PC-9 (cell line): ENCODE data around the gene UNCX.

Experiments used
- EZH2 ChIP-seq: fragments of 200-600 bp; sonication (generic); IDR thresholded peaks from 2 replicates; pipeline ENCODE4 v1.8.0; 2017; ENCODE audit warnings: antibody characterized with exemption, low read depth
- TF ChIP-seq, protein P1 (sequence below): fragments of 200-600 bp; sonication (generic); conservative IDR thresholded peaks from 2 replicates; pipeline ENCODE4 v1.6.1; 2017; ENCODE audit warnings: mixed run types, antibody characterized with exemption, mild to moderate bottlenecking, moderate library complexity

DNA sequence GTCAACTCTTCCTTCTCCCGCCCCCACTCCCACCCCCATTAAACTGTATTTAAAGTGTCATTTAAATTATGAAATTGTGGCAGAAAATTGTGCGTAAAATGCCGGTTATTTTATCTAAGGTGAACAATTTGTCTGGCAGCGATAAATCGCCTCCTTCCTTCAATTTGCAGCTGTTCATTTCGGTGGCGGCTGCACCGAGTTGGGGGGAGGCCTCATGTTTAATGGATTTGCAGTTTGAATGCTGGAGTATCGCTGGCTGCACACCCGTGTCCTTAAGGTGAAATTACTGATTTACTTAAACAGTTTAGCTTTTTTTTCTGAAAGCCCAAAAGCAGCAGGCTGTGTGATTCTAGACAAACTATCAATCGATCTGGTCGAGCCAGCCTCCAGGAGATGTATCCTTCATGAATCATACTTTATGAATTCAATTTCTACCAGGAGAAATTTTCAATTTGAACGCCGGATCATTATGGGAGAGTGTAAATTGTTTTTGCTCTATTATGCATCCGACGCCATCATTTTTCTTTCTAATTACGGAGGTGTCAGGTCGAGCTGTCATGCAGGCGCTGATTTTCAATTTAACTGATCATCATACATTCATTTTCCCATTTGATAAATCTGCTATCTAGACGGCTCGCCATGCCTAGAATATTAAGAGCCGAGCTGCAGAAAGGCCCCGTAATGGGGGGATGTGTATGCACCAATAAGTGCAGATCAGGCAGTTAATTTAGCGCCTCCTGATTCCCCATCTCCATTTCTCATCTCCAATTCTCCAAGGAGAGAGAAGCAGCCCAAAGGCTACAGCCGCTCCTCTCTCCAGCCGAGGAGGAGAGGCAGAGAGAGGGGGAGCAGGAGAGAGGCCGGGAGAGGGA, 6.5 kb downstream of the UNCX start:
- TF ChIP-seq, protein P1, sequence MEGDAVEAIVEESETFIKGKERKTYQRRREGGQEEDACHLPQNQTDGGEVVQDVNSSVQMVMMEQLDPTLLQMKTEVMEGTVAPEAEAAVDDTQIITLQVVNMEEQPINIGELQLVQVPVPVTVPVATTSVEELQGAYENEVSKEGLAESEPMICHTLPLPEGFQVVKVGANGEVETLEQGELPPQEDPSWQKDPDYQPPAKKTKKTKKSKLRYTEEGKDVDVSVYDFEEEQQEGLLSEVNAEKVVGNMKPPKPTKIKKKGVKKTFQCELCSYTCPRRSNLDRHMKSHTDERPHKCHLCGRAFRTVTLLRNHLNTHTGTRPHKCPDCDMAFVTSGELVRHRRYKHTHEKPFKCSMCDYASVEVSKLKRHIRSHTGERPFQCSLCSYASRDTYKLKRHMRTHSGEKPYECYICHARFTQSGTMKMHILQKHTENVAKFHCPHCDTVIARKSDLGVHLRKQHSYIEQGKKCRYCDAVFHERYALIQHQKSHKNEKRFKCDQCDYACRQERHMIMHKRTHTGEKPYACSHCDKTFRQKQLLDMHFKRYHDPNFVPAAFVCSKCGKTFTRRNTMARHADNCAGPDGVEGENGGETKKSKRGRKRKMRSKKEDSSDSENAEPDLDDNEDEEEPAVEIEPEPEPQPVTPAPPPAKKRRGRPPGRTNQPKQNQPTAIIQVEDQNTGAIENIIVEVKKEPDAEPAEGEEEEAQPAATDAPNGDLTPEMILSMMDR = no peak
- no peak for TF ChIP-seq EZH2
